ENCODE measurements around the gene PCDH12.

Gene PCDH12

DNA sequence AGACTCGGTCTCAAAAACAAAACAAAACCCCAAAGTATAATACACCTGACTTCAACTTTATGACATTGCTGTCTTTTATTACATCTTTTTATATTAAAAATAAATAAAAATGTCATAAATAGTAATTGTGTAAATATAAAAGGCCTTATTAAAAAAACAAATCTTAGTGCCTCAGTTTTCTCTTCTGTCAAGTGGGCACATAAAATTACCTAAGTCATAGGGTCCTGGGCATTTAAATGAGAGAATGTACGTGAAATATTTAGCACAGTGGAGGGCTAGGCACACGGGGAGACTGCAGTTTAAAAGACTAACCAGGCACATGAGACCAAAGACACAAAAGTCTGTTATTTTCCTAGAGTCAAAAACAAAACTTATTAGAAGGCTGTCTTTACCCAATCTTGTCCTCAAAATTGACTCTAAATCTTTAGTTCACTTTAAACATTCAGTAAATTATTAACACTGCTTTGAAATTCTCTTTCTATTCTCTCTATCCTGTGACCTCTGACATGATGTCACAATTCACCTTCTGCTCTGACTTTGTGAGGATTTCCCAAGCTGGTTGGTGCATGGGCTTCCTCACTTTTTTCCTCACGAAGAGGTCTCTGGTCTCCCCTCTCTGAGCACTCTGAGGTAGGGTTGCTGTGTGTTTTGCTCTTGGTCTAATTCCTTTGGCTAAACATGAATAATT lies 8.4 kb upstream of the PCDH12 start:
- H3K4me1 ChIP-seq (ENCODE audit: control insufficient read depth, insufficient read depth, low read depth, low read length), result no peaks in the 10 kb centered on the region
- no peak overlapping the region for H2BK120ac ChIP-seq (ENCODE audit: low read depth, low read length)
- H2BK5ac ChIP-seq (ENCODE audit: low read depth, low read length, poor library complexity, severe bottlenecking), result no peak overlapping the region
- H3K9me3 ChIP-seq (ENCODE audit: control insufficient read depth, low read length), result no peaks in the 10 kb centered on the region
- H4K91ac ChIP-seq (ENCODE audit: low read length), result no peak overlapping the region
- no peak overlapping the region for H3K18ac ChIP-seq (ENCODE audit: low read depth in 1 of 2, low read length in 2 of 2)
- no peak overlapping the region for H2AFZ ChIP-seq (ENCODE audit: low read depth, low read length)
- H3K14ac ChIP-seq (ENCODE audit: low read length in 2 of 2), result no peak overlapping the region
- no peak for DNase-seq
- no peak overlapping the region for H3K4me3 ChIP-seq (ENCODE audit: insufficient read depth in 1 of 2, low read depth in 1 of 2, low read length in 2 of 2)
- H3K23ac ChIP-seq (ENCODE audit: low read length in 2 of 2), result no peak overlapping the region
- H2BK12ac ChIP-seq (ENCODE audit: low read length in 2 of 2), result no peak overlapping the region
- 86% methylated on average over 3 of the region's 4 CpGs for WGBS
- no peak overlapping the region for H3K9ac ChIP-seq (ENCODE audit: low read length)
- H2BK15ac ChIP-seq (ENCODE audit: low read depth, poor library complexity, severe bottlenecking), result no peak overlapping the region
- H3K36me3 ChIP-seq (ENCODE audit: control insufficient read depth in 1 of 2, insufficient read depth in 2 of 2, low read depth in 1 of 2, low read length in 2 of 2), result peaks cover 0 to 4% of the 10 kb centered on the region in 2 experiments
- no peak overlapping the region for H3K4me2 ChIP-seq (ENCODE audit: low read length, poor library complexity, severe bottlenecking)
- H3K27ac ChIP-seq (ENCODE audit: low read length, poor library complexity, severe bottlenecking), result no peak overlapping the region
- H4K8ac ChIP-seq (ENCODE audit: low read length), result no peak overlapping the region
- no peaks in the 10 kb centered on the region for H3K79me1 ChIP-seq (replicated peaks; ENCODE audit: low read length, poor library complexity, severe bottlenecking)
- H2AK5ac ChIP-seq (ENCODE audit: low read length, severe bottlenecking), result no peak overlapping the region
- H3K4ac ChIP-seq (ENCODE audit: low read depth in 1 of 2, low read length in 2 of 2), result no peak overlapping the region
- H3K27me3 ChIP-seq (ENCODE audit: control insufficient read depth in 1 of 2, insufficient read depth in 1 of 2, low read length in 2 of 2), result no peaks in the 10 kb centered on the region

DNA sequence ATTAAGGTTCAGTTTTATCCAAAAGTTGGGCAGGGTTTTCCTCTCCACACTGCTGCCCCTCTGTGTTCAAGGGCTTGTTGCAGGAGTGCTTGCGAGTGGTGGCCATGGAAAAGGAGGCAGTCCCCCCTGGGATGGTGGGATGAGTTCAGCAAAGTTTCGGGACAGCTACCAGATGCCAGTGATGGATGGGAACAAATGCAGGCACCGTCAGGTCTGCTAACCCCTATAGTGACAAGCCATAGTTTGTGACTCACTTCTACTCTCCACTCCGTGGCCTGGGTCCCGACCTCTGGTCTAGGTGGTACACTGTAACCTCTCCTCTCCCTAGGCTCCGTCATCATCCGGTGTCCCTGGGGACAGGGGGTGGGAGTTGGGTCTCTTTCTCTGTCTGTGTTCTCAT lies 7.1 kb upstream of the PCDH12 start:
- H4K8ac ChIP-seq (ENCODE audit: low read length), result no peak overlapping the region
- no peak overlapping the region for H2AK5ac ChIP-seq (ENCODE audit: low read length, severe bottlenecking)
- no peak overlapping the region for H3K14ac ChIP-seq (ENCODE audit: low read length in 2 of 2)
- no peaks in the 10 kb centered on the region for H3K27me3 ChIP-seq (ENCODE audit: control insufficient read depth in 1 of 2, insufficient read depth in 1 of 2, low read length in 2 of 2)
- no peak overlapping the region for H3K27ac ChIP-seq (ENCODE audit: low read length, poor library complexity, severe bottlenecking)
- no peak overlapping the region for H3K4ac ChIP-seq (ENCODE audit: low read depth in 1 of 2, low read length in 2 of 2)
- no peak overlapping the region for H3K18ac ChIP-seq (ENCODE audit: low read depth in 1 of 2, low read length in 2 of 2)
- H3K4me1 ChIP-seq (ENCODE audit: control insufficient read depth, insufficient read depth, low read depth, low read length), result no peaks in the 10 kb centered on the region
- H2BK12ac ChIP-seq (ENCODE audit: low read length in 2 of 2), result no peak overlapping the region
- no peaks in the 10 kb centered on the region for H3K9me3 ChIP-seq (ENCODE audit: control insufficient read depth, low read length)
- no peak overlapping the region for H2BK15ac ChIP-seq (ENCODE audit: low read depth, poor library complexity, severe bottlenecking)
- no peak overlapping the region for H2AFZ ChIP-seq (ENCODE audit: low read depth, low read length)
- H3K23ac ChIP-seq (ENCODE audit: low read length in 2 of 2), result peak overlapping the region in 1 of 2 experiments; percentile 73
- no peak overlapping the region for H3K4me3 ChIP-seq (ENCODE audit: insufficient read depth in 1 of 2, low read depth in 1 of 2, low read length in 2 of 2)
- no peak overlapping the region for H3K4me2 ChIP-seq (ENCODE audit: low read length, poor library complexity, severe bottlenecking)
- DNase-seq, result peak; percentile 32
- no peak overlapping the region for H2BK5ac ChIP-seq (ENCODE audit: low read depth, low read length, poor library complexity, severe bottlenecking)
- WGBS, result 23% methylated on average over 5 of the region's 7 CpGs
- no peak overlapping the region for H2BK120ac ChIP-seq (ENCODE audit: low read depth, low read length)
- H3K79me1 ChIP-seq (replicated peaks; ENCODE audit: low read length, poor library complexity, severe bottlenecking), result no peaks in the 10 kb centered on the region
- no peak overlapping the region for H3K9ac ChIP-seq (ENCODE audit: low read length)
- H3K36me3 ChIP-seq (ENCODE audit: control insufficient read depth in 1 of 2, insufficient read depth in 2 of 2, low read depth in 1 of 2, low read length in 2 of 2), result no peaks in the 10 kb centered on the region
- no peak overlapping the region for H4K91ac ChIP-seq (ENCODE audit: low read length)

DNA sequence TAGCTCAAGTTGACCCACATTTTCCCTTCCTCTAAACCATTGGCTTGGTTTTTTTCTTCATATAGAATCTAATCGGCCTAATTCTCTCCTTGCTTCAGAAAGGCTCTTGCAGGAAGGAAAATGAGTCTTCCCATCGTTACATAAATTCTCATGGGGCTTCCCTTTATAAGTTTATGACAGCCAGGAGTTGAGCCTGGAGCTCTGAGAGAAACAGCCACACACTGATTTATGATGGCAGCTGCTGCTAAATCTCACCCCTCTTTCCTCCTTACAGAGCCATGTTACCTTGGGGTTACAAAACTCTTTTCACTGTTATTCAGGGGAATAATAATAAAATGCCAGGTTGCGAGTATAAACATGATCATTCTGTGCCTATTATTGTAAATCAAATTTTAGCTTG lies 5.7 kb upstream of the PCDH12 start:
- H2BK5ac ChIP-seq (ENCODE audit: low read depth, low read length, poor library complexity, severe bottlenecking), result no peak overlapping the region

DNA sequence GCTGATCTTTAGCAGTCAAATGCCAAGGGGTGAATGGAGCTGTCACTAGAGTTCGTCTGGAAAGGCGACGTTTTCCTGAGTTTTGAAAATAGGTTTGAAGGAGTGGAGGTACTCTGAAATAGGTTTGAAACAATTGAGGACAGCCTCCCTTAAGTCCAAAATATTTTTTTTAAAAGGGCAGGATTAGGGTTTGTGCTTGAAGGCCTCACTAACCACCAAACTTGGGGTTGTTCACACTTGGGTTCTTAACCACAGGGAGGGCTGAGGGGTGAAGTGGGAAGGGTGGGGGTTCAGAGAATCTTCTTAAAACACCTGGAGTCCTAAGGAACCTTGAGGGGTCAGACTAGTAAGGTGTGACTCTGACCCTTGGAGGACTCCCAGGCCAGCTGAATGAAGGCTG lies 3.5 kb upstream of the PCDH12 start:
- H3K14ac ChIP-seq (ENCODE audit: low read length in 2 of 2), result no peak overlapping the region
- no peak for DNase-seq
- H3K18ac ChIP-seq (ENCODE audit: low read depth in 1 of 2, low read length in 2 of 2), result no peak overlapping the region
- no peak overlapping the region for H3K27ac ChIP-seq (ENCODE audit: low read length, poor library complexity, severe bottlenecking)
- H3K23ac ChIP-seq (ENCODE audit: low read length in 2 of 2), result no peak overlapping the region
- H3K4me1 ChIP-seq (ENCODE audit: control insufficient read depth, insufficient read depth, low read depth, low read length), result no peaks in the 10 kb centered on the region
- no peaks in the 10 kb centered on the region for H3K79me1 ChIP-seq (replicated peaks; ENCODE audit: low read length, poor library complexity, severe bottlenecking)
- H2BK15ac ChIP-seq (ENCODE audit: low read depth, poor library complexity, severe bottlenecking), result no peak overlapping the region
- H3K4me3 ChIP-seq (ENCODE audit: insufficient read depth in 1 of 2, low read depth in 1 of 2, low read length in 2 of 2), result no peak overlapping the region
- H2BK12ac ChIP-seq (ENCODE audit: low read length in 2 of 2), result no peak overlapping the region
- no peak overlapping the region for H4K91ac ChIP-seq (ENCODE audit: low read length)
- WGBS, result 86% methylated on average over 3 of the region's 3 CpGs
- H3K36me3 ChIP-seq (ENCODE audit: control insufficient read depth in 1 of 2, insufficient read depth in 2 of 2, low read depth in 1 of 2, low read length in 2 of 2), result no peaks in the 10 kb centered on the region
- no peak overlapping the region for H3K4ac ChIP-seq (ENCODE audit: low read depth in 1 of 2, low read length in 2 of 2)
- no peak overlapping the region for H2BK5ac ChIP-seq (ENCODE audit: low read depth, low read length, poor library complexity, severe bottlenecking)
- H3K4me2 ChIP-seq (ENCODE audit: low read length, poor library complexity, severe bottlenecking), result no peak overlapping the region
- H2AFZ ChIP-seq (ENCODE audit: low read depth, low read length), result no peak overlapping the region
- no peak overlapping the region for H2BK120ac ChIP-seq (ENCODE audit: low read depth, low read length)
- H3K9ac ChIP-seq (ENCODE audit: low read length), result peak overlapping the region; percentile 73
- H3K9me3 ChIP-seq (ENCODE audit: control insufficient read depth, low read length), result no peaks in the 10 kb centered on the region
- H4K8ac ChIP-seq (ENCODE audit: low read length), result peak overlapping the region; percentile 45
- peaks cover 0 to 28% of the 10 kb centered on the region in 2 experiments for H3K27me3 ChIP-seq (ENCODE audit: control insufficient read depth in 1 of 2, insufficient read depth in 1 of 2, low read length in 2 of 2)
- H2AK5ac ChIP-seq (ENCODE audit: low read length, severe bottlenecking), result no peak overlapping the region

More for the DNA sequence above, 5.7 kb upstream of the PCDH12 start:
- Histone ChIP-seq H3K27ac (ENCODE audit: low read length, poor library complexity, severe bottlenecking) (no peak overlapping the region), H3K9ac (ENCODE audit: low read length) (no peak overlapping the region), H3K36me3 (ENCODE audit: control insufficient read depth in 1 of 2, insufficient read depth in 2 of 2, low read depth in 1 of 2, low read length in 2 of 2) (no peaks in the 10 kb centered on the region), H3K4me1 (ENCODE audit: control insufficient read depth, insufficient read depth, low read depth, low read length) (no peaks in the 10 kb centered on the region), H4K91ac (ENCODE audit: low read length) (no peak overlapping the region), H2BK15ac (ENCODE audit: low read depth, poor library complexity, severe bottlenecking) (no peak overlapping the region), H3K23ac (ENCODE audit: low read length in 2 of 2) (no peak overlapping the region), H3K4me2 (ENCODE audit: low read length, poor library complexity, severe bottlenecking) (no peak overlapping the region), H2BK120ac (ENCODE audit: low read depth, low read length) (no peak overlapping the region), H4K8ac (ENCODE audit: low read length) (no peak overlapping the region), H3K79me1 (replicated peaks; ENCODE audit: low read length, poor library complexity, severe bottlenecking) (no peaks in the 10 kb centered on the region), H2AFZ (ENCODE audit: low read depth, low read length) (no peak overlapping the region), H3K14ac (ENCODE audit: low read length in 2 of 2) (no peak overlapping the region), H3K4ac (ENCODE audit: low read depth in 1 of 2, low read length in 2 of 2) (no peak overlapping the region), H3K27me3 (ENCODE audit: control insufficient read depth in 1 of 2, insufficient read depth in 1 of 2, low read length in 2 of 2) (peaks cover 0 to 9% of the 10 kb centered on the region in 2 experiments), H3K18ac (ENCODE audit: low read depth in 1 of 2, low read length in 2 of 2) (no peak overlapping the region), H3K9me3 (ENCODE audit: control insufficient read depth, low read length) (no peaks in the 10 kb centered on the region), H2BK12ac (ENCODE audit: low read length in 2 of 2) (no peak overlapping the region), H2AK5ac (ENCODE audit: low read length, severe bottlenecking) (no peak overlapping the region), H3K4me3 (ENCODE audit: insufficient read depth in 1 of 2, low read depth in 1 of 2, low read length in 2 of 2) (no peak overlapping the region)
- WGBS, result 33% methylated on average over 3 of the region's 3 CpGs
- DNase-seq, result no peak

Data from mesenchymal stem cell (in vitro differentiated cells and primary cell).